Measurements from ENCODE around the gene CENPQ.

CENPQ gene

DNA sequence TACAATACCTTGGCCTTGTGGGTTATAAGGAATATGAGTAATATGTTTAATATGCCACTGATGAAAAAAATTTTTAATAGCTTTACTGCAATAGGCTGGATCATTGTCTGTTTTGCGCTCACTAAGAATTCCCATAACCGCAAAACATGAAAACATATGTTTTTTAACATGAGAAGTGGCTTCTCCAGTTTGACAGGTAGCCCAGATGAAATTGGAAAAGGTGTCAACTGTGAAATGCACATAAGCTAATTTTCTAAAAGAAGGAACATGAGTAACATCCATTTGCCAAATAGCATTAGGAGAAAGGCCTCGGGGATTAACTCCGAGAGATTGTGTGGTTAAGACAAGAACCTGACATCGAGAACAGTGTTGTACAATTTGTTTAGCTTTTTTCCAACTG, 41.5 kb downstream of the CENPQ start:
- no peaks in the 10 kb centered on the region for H4K20me1 ChIP-seq (ENCODE audit: insufficient read depth, low read length)
- no peaks in the 10 kb centered on the region for H3K36me3 ChIP-seq (replicated peaks; ENCODE audit: low read depth, low read length)

DNA sequence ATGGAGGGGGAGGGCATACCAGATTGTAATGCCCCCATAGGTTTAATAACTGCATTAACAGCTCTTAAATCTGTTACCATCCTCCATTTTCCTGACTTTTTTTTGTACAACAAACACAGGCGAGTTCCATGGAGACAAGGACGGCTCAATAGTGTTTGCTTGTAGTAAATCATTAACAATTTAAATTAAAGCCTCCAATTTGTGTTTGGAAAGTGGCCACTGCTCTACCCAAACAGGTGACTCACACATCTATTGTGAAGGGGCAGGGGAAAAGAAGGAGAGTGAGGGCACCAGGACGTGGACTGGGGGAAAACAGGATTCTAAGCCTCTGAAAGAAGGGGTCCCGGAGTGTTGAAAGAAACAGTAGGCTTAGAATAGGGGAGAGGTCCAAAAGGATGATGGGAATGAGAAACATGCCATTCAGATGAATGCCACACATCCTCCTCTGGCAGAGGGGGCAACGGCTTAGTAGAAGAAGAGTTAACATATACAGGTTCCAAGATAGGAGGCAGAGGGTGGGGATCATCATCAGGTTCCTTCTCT, 43.5 kb downstream of the CENPQ start:
- Histone ChIP-seq H3K4me2 (ENCODE audit: low read length) (no peak overlapping the region), H3K36me3 (replicated peaks; ENCODE audit: low read depth, low read length) (no peaks in the 10 kb centered on the region), H3K27ac (ENCODE audit: low read length) (no peak overlapping the region), H3K79me2 (ENCODE audit: low read length) (no peaks in the 10 kb centered on the region), H4K20me1 (ENCODE audit: insufficient read depth, low read length) (no peaks in the 10 kb centered on the region), H3K4me3 (ENCODE audit: low read length) (no peak overlapping the region), H3K9ac (ENCODE audit: low read length) (no peak overlapping the region), H3K27me3 (ENCODE audit: low read depth, low read length) (no peaks in the 10 kb centered on the region), H3K9me3 (ENCODE audit: insufficient read depth, low read length) (no peaks in the 10 kb centered on the region), H3K4me1 (ENCODE audit: low read length) (no peaks in the 10 kb centered on the region), H2AFZ (ENCODE audit: low read depth, low read length) (no peak overlapping the region)
- TF ChIP-seq, protein P1, sequence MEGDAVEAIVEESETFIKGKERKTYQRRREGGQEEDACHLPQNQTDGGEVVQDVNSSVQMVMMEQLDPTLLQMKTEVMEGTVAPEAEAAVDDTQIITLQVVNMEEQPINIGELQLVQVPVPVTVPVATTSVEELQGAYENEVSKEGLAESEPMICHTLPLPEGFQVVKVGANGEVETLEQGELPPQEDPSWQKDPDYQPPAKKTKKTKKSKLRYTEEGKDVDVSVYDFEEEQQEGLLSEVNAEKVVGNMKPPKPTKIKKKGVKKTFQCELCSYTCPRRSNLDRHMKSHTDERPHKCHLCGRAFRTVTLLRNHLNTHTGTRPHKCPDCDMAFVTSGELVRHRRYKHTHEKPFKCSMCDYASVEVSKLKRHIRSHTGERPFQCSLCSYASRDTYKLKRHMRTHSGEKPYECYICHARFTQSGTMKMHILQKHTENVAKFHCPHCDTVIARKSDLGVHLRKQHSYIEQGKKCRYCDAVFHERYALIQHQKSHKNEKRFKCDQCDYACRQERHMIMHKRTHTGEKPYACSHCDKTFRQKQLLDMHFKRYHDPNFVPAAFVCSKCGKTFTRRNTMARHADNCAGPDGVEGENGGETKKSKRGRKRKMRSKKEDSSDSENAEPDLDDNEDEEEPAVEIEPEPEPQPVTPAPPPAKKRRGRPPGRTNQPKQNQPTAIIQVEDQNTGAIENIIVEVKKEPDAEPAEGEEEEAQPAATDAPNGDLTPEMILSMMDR (IDR thresholded peaks at IDR 0.05; ENCODE audit: low read depth, low read length), result no peak
- no peak for TF ChIP-seq EZH2phosphoT487 (IDR thresholded peaks at IDR 0.05; ENCODE audit: low read depth)

More for the DNA sequence above, 41.5 kb downstream of the CENPQ start:
- Histone ChIP-seq H3K4me2 (ENCODE audit: low read length) (no peak overlapping the region), H3K9me3 (ENCODE audit: insufficient read depth, low read length) (no peaks in the 10 kb centered on the region), H2AFZ (ENCODE audit: low read depth, low read length) (no peak overlapping the region), H3K9ac (ENCODE audit: low read length) (no peak overlapping the region), H3K4me1 (ENCODE audit: low read length) (no peaks in the 10 kb centered on the region), H3K4me3 (ENCODE audit: low read length) (no peak overlapping the region), H3K79me2 (ENCODE audit: low read length) (no peaks in the 10 kb centered on the region), H3K27ac (ENCODE audit: low read length) (no peak overlapping the region), H3K27me3 (ENCODE audit: low read depth, low read length) (no peaks in the 10 kb centered on the region)
- TF ChIP-seq, protein P1 (IDR thresholded peaks at IDR 0.05; ENCODE audit: low read depth, low read length), result no peak
- TF ChIP-seq EZH2phosphoT487 (IDR thresholded peaks at IDR 0.05; ENCODE audit: low read depth), result no peak

DNA sequence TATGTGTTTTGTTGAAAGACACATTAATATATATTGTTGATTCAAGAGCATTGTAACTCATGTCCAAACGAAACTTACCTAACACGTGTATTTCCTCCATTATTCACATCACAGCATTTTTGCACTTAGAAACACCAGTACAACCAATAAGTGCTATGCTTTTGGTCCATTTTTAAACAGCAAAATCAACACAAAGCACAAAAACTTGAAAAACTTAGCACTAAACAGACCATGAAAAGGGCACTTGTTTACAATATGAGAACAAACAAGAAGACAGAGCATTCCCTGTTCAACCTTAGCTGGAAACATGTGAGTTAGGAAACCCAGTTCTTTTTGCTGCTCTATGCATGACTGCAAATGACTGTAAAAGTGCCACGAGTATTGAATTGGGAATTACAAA, 46.2 kb downstream of the CENPQ start:
- Histone ChIP-seq H3K9me3 (ENCODE audit: insufficient read depth, low read length) (no peaks in the 10 kb centered on the region), H3K27me3 (ENCODE audit: low read depth, low read length) (no peaks in the 10 kb centered on the region), H3K27ac (ENCODE audit: low read length) (no peak overlapping the region), H3K4me2 (ENCODE audit: low read length) (no peak overlapping the region), H3K36me3 (replicated peaks; ENCODE audit: low read depth, low read length) (no peaks in the 10 kb centered on the region), H3K4me3 (ENCODE audit: low read length) (no peak overlapping the region), H4K20me1 (ENCODE audit: insufficient read depth, low read length) (no peaks in the 10 kb centered on the region), H3K79me2 (ENCODE audit: low read length) (no peaks in the 10 kb centered on the region), H3K4me1 (ENCODE audit: low read length) (no peaks in the 10 kb centered on the region), H2AFZ (ENCODE audit: low read depth, low read length) (no peak overlapping the region), H3K9ac (ENCODE audit: low read length) (no peak overlapping the region)
- TF ChIP-seq EZH2phosphoT487 (IDR thresholded peaks at IDR 0.05; ENCODE audit: low read depth), result no peak
- TF ChIP-seq, protein P1 (IDR thresholded peaks at IDR 0.05; ENCODE audit: low read depth, low read length), result no peak

DNA sequence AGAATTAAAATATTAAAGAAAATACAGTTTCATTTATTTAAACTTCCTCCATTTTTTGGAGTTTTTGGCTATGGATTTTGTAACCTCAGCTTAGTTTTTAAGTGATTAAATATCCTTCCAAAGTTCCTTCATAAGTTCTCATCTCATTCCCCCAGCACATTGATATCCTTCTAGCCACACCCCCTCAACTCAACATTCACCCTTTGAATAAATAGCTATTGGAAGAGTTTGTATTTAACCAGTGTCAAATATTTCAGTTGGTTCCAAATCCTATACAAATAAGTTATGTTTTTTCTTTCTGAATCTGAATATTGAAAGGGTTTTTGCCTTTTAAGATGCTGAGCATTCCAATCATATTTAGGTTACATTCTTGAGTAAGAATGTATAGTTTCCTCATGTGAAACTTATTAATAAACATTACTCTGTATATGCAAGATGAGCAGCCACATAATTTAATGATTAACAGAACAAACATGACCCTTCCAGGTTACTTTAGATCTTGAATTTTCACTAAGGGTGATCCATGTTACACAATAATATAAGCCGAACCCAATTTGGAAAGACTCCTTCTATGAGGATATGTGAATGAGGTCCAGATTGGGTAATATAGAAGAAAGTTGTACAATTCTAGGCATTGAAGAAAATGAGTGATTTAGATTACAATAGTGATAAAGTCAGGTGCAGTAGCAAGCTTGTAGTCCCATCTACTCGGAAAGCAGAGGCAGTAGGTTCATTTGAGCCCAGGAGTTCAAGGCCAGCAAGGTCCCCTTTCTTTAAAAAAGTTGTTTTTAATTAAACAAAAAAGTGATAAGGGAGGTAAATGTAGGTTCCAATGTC, 50.2 kb downstream of the CENPQ start:
- Histone ChIP-seq H4K20me1 (ENCODE audit: insufficient read depth, low read length) (no peaks in the 10 kb centered on the region), H3K9me3 (ENCODE audit: insufficient read depth, low read length) (no peaks in the 10 kb centered on the region), H3K36me3 (replicated peaks; ENCODE audit: low read depth, low read length) (no peaks in the 10 kb centered on the region), H3K4me3 (ENCODE audit: low read length) (no peak overlapping the region), H3K4me2 (ENCODE audit: low read length) (no peak overlapping the region), H3K79me2 (ENCODE audit: low read length) (no peaks in the 10 kb centered on the region), H3K27me3 (ENCODE audit: low read depth, low read length) (no peaks in the 10 kb centered on the region), H3K9ac (ENCODE audit: low read length) (no peak overlapping the region), H3K4me1 (ENCODE audit: low read length) (no peaks in the 10 kb centered on the region), H3K27ac (ENCODE audit: low read length) (no peak overlapping the region), H2AFZ (ENCODE audit: low read depth, low read length) (no peak overlapping the region)
- TF ChIP-seq EZH2phosphoT487 (IDR thresholded peaks at IDR 0.05; ENCODE audit: low read depth), result no peak
- TF ChIP-seq, protein P1 (IDR thresholded peaks at IDR 0.05; ENCODE audit: low read depth, low read length), result no peak

Data from OCI-LY3 (cell line).